Measurements from ENCODE around the gene PARVB. TPM values are rescaled to one million over a fixed set of nuclear protein-coding genes. Genes with fewer than 3 reads are reported as not detected.

Gene PARVB
- total RNA-seq, 4 donors from 2014 or later, result 120 to 201 (median 147) TPM

DNA sequence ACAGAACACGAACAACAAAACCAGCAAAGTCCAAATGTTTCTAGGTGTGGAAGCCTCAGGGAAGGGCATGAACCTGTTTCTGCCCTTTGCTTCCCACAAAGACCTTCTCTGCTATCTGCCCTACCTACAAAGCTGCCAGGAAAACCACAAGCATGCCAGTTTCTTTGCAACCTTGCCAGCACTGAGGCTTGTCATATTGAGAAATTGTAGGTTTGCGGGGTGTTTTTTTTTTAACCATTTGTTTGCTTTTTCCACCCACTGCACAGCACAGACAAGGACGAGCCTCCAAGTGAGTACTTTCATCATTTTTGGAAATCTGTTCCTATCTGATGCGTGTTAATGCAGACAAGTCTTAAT is 169.4 kb downstream of the PARVB start:
- in situ Hi-C loops (cut with MboI; ENCODE audit: low sequenced_read_pairs in 4 of 4), result no loop called here
- intact Hi-C loops (cut with DNase I; ENCODE audit: low total_unique reads), result no loop called here
- ATAC-seq, result no peak

GRCh38 chr22:44194569-44194968 is 170.5 kb downstream of the PARVB start:
- Histone ChIP-seq H3K27me3 (peaks cover 0 to 9% (median 5%) of the 10 kb centered on the region in 3 donors), H3K4me3 (no peak overlapping the region), H3K27ac (no peak overlapping the region), H3K36me3 (no peaks in the 10 kb centered on the region), H3K9me3 (no peaks in the 10 kb centered on the region), H3K4me1 (no peaks in the 10 kb centered on the region)
- in situ Hi-C loops (cut with MboI; ENCODE audit: low sequenced_read_pairs in 4 of 4) (no loop called here), intact Hi-C loops (cut with DNase I; ENCODE audit: low total_unique reads) (no loop called here)
- DNase-seq (no peak), ATAC-seq (no peak)
- TF ChIP-seq CTCF (IDR thresholded peaks at IDR 0.05 in 4 of 5, conservative IDR thresholded peaks at IDR 0.05 in 1 of 5) (no peak), POLR2A (IDR thresholded peaks at IDR 0.05) (no peak)

More for the DNA sequence above, 169.4 kb downstream of the PARVB start:
- TF ChIP-seq POLR2A (IDR thresholded peaks at IDR 0.05), result no peak
- no peak for TF ChIP-seq CTCF (IDR thresholded peaks at IDR 0.05 in 4 of 5, conservative IDR thresholded peaks at IDR 0.05 in 1 of 5)
- no peaks in the 10 kb centered on the region for H3K4me1 ChIP-seq
- H3K36me3 ChIP-seq, result no peaks in the 10 kb centered on the region
- no peaks in the 10 kb centered on the region for H3K9me3 ChIP-seq
- H3K27ac ChIP-seq, result no peak overlapping the region
- no peak for DNase-seq
- no peak overlapping the region for H3K4me3 ChIP-seq
- peaks cover 0 to 9% (median 5%) of the 10 kb centered on the region in 3 donors for H3K27me3 ChIP-seq

DNA sequence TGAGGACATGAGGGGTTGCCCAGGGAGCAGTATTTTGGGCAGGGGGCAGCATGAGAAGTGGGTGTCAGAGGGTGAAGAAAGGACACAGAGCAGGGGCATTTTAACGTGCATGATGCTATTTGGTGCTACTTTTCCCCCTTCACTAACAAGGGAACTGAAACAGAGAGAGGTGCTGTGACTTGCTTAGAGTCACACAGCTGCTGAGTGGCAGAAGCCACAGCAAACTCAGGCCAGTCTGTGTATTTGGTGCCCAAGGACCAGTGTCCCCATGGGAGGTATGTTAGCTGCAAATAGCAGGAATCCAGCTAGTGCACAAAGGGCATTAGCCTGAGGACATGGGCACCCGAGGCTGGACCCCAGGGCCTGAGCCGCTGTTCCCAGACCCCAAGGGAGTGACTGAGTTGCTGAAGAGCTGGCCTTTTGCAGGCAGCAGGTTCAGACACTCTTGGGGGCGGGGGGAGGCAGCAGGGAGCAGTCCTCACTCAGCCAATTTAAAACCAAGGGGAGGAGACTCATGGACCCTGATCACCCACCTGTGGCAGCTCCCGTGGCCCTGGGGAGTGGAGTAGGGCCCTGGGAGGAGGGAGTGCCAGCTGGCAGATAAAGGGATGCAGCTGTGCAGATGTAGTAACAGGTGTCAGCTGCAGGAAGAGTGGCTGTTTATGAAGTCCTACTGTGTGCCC is 171.2 kb downstream of the PARVB start:
- peaks cover 0 to 9% (median 5%) of the 10 kb centered on the region in 3 donors for H3K27me3 ChIP-seq
- ATAC-seq, result no peak
- no peak for TF ChIP-seq CTCF (IDR thresholded peaks at IDR 0.05 in 4 of 5, conservative IDR thresholded peaks at IDR 0.05 in 1 of 5)
- TF ChIP-seq POLR2A (IDR thresholded peaks at IDR 0.05), result no peak

GRCh38 chr22:44196241-44196640 is 172.1 kb downstream of the PARVB start:
- DNase-seq, result no peak
- H3K4me1 ChIP-seq, result no peaks in the 10 kb centered on the region
- no peaks in the 10 kb centered on the region for H3K9me3 ChIP-seq
- ATAC-seq, result no peak
- H3K36me3 ChIP-seq, result no peaks in the 10 kb centered on the region
- peaks cover 2 to 9% (median 5%) of the 10 kb centered on the region in 3 donors for H3K27me3 ChIP-seq
- no peak overlapping the region for H3K27ac ChIP-seq
- in situ Hi-C loops (cut with MboI; ENCODE audit: low sequenced_read_pairs in 4 of 4), result no loop called here
- H3K4me3 ChIP-seq, result no peak overlapping the region
- intact Hi-C loops (cut with DNase I; ENCODE audit: low total_unique reads), result no loop called here
- TF ChIP-seq POLR2A (IDR thresholded peaks at IDR 0.05) (no peak), CTCF (IDR thresholded peaks at IDR 0.05 in 4 of 5, conservative IDR thresholded peaks at IDR 0.05 in 1 of 5) (no peak)

More for the DNA sequence above, 171.2 kb downstream of the PARVB start:
- DNase-seq, result no peak
- Histone ChIP-seq H3K4me3 (no peak overlapping the region), H3K36me3 (no peaks in the 10 kb centered on the region), H3K27ac (no peak overlapping the region), H3K4me1 (no peaks in the 10 kb centered on the region), H3K9me3 (no peaks in the 10 kb centered on the region)
- in situ Hi-C loops (cut with MboI; ENCODE audit: low sequenced_read_pairs in 4 of 4) (no loop called here), intact Hi-C loops (cut with DNase I; ENCODE audit: low total_unique reads) (no loop called here)

DNA sequence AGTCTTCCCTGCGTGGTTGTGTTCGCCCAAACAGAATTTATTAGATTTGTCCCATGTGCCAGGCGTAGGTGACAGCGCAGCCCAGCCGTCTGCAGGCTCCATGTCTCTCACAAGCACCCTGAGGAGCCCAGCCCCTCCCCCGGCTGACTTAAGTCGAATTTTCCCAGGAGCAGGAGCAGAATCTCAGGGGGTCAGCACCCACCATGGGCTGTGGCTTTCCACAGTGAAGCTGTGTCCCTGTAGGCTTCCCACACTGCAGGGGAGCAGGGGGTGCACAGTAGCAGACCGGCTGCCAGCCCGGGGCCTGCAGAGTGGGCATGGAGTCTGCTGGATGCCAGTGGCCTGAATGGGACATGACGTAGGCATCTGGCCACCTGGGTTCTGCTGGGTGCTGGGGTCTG is 172.6 kb downstream of the PARVB start:
- intact Hi-C loops (cut with DNase I; ENCODE audit: low total_unique reads) (no loop called here), in situ Hi-C loops (cut with MboI; ENCODE audit: low sequenced_read_pairs in 4 of 4) (no loop called here)
- H3K4me1 ChIP-seq, result no peaks in the 10 kb centered on the region
- H3K9me3 ChIP-seq, result no peaks in the 10 kb centered on the region
- TF ChIP-seq POLR2A (IDR thresholded peaks at IDR 0.05), result no peak
- peaks cover 2 to 9% (median 5%) of the 10 kb centered on the region in 3 donors for H3K27me3 ChIP-seq
- ATAC-seq, result no peak
- DNase-seq, result no peak
- H3K27ac ChIP-seq, result no peak overlapping the region
- H3K4me3 ChIP-seq, result no peak overlapping the region
- H3K36me3 ChIP-seq, result no peaks in the 10 kb centered on the region

Data from gastrocnemius medialis (tissue), 4 donors.